NCI-H2107 treated with DMSO at 0.1 percent for 48 hours (cell line): ENCODE measurements around the gene DNAH10.

Source experiments
- DNase-seq: peaks from one replicate; lab custom pipeline; 2025; ENCODE audit not compliant: unreplicated experiment; lab: John Stamatoyannopoulos, UW

Gene DNAH10

DNA sequence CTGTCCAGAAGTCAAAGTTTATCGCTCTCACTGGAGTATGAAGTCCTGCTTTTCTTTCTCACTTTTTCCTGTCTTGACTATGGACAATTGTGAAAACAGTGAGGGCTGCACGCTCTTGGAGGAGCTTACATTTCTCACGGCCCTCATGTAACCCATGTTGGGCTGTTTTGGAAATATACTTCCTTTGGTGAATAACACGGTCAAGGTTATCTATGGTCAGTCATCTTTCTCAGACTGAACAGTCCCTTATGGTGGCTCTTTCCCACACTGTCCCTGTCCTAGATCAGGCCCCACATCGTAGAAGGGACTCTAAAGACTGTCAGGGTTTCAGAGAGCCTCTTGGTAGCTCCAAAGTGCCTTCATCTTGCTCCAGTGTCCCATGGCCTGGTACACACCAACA, 203.3 kb downstream of the DNAH10 start:
- DNase-seq = no peak

DNA sequence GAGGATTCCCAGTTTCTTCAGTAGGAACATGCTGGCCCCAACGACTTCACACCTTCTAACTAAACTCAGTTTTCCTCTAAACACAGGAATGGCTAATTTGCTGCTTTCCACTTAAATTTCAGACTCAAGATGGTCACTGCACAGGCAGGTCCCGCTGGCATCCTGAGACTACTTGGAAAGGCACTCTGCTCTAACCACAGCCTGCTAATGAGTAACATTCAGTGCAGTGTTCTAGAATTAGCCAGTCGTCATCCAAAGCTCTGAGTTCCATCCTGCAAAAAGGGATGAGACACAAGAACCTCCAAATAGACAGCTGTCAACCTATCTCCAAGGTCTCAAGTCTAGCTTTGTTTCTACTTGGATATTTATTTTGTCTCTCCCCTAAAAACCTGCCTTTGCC, 204.5 kb downstream of the DNAH10 start:
- no peak for DNase-seq

DNA sequence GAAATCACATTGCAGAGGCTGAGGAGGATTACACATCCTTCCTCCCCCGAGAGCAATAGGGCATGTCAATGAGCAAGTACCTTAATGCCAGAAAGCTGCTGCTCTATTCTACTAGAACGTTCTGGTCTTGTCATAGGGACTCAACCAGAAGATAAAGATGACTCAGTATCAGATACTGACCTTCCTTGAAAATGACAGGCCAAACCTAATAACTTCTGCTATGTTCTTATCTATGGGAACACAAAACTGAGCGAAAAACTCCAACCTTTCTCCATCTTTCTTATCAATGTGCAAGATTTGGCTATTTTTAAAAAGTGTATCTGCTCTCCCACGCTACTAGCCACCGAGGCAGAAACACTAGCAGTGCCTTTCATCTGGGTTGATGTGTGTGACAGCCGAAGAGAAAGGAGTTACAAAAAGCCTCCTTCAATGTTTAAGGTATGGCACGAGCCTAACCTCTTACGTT, 205.1 kb downstream of the DNAH10 start:
- DNase-seq = no peak

DNA sequence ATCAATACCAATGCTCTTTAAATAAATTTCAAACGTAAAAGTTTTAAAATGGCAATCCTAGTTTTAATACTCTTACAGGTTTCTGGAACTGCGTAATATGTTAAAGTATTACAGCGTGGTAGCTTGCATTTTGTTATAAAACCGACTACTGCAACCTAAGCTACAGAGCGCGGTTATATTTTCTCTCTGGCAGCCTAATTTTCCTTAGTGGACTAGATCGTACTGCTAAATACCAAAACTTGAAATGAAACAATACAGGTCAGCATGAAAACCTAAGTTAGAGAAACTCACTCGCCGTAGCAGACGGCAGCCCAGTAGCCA, 209.3 kb downstream of the DNAH10 start:
- no peak for DNase-seq

DNA sequence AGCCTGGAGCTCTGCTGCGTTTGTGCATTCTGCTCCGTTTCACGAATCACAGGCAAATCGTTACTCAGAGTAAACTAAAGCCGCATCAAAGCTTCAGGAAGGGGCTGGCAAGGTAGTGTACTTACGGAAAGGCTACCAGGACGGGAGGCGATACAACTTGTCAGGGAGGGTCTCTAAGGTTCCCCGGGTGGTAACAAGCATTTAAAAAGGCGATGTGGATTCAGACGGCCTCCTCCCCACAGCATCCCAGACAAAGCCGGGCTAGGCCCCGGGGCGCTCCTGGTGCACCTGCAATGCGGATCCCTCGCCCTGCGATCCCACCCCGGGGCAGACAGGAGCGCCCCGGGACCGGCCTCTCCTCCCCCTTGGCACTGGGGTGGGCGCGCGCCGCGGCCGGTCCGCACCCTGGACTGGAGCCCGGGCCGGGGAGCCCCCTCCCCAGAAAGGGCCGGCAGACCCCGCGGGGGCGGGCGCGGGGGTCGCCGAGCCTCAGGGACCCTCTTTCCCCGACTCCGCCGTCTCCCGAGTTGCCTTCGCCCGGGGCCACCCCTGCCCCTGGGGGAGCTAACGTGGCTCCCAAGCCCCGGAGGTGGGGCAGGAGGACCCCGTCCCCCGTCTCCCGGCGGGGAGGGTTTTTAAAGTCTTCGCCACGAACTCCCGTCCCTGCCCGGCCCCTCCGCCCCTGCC, 209.8 kb downstream of the DNAH10 start:
- peak; percentile 31 for DNase-seq

DNA sequence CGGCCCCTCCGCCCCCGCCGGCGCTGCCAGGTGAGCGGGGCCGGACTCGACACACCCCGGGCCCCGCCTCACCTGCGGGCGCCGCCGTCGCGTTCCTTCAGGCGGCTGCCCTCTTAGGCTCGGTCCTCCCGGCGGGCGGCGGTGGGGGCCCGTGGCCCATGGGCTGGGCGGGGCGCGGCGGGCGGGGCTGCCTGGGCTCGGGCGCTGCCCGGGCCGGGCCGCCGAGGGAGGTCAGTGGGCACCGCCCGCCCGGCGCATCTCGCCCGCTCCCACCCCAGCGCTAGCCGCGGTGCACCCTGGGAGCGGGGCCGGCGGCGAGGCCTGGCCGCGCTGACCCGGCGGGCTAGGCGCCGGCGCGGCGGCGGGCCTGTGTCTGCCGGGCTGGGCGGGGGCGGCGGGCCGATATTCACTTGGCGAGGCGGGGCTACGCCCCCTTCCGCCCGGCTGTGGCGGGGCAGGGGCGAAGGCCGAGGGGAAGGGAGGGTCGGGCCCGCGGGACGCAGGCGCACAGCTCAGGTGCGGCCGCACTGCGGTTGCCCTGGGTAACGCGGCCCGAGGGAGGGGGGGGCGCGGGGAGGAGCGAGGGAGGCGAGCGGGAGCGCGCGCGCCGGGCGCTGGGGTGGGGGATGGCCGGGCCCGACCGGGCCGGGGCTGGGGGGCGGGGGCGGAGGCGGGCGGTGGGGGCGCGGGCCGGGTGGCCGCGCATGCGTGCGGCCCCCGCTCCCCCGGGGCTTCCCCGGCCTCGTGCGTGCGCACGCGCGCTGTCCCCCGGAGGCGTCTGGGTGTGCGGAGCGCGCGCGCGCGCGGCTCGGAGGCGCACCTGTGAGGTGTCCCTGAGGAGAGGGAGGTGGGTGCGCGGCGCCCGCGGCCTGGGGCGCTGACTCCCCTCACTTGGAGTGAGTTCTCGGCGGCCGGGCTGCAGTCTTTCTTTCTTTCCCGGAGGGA, 210.6 kb downstream of the DNAH10 start, which contains the start of the genes CCDC92 and ZNF664:
CCDC92 (minus strand) TSS at position 375 of the 945 bp plus-strand sequence. CDS start 28,526 bp downstream, outside the sequence.
ZNF664 (plus strand) TSS at position 759 of the 945 bp plus-strand sequence. CDS start 38,930 bp downstream, outside the sequence.
- peak; percentile 93 for DNase-seq

DNA sequence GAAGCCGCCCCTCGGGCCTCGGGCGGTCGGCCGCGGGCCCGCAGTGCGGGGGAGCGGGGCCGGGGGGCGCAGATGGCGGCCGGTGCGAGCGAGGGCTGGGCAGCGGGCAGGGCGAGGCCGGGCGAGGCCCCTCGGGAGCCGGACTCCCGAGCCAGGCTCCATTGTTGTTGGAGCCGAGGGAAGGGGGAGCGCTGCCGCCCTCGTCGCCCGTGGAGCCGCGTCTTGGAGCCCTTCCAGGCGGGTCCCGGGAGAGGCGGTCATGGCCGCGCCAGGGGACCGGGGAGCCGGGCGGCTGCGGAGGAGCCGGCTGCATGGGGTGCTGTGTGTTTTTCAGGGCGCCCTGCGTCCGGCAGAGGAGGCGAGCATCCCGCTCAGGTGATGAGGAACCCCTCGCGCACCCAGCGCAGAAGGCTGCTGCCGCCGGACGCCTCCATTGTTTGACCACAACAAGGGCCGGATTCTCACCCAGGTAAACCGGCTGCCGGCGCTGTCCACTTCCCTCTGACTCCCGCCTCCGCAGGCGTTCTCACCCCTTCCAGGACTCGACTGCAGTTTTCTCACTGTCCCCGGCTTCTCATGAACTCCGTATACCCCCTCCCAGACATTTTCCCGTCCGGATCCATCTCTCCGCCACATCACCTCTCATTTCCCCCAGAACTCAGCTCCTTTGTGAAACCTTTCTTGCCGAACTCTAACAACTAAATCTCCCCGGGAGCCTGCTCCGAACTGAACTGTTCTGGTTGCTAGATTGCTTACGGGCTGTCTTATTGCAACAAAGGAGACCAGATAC, 211.6 kb downstream of the DNAH10 start:
- DNase-seq = no peak

DNA sequence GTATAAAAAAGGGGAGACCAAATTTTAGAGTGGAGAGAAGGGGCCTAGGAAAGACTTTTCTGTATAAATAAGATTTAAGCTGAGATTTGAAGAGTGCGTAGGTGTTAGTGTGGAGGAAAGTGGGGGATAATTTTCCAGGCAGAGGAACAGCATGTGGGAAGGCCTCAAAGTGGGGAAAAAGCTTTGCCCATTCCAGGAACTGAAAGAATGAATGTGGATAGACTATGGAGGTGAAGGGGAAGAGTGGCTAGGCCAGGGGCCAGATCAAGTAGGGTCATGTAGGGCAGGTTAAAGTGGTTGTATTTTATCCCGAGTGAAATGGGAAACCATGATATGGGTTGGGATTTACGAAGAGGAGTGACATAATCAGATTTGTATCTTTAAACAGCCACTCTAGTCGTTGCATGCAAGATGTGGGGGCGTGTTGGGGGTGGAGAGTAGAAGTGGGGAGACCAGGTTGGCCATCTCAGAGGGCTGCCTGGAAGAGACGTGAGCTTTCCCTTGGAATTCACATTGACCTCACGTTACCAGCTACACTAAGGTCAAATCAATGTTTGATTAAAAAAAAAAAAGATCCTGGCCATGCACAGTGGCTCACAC, 214.2 kb downstream of the DNAH10 start:
- DNase-seq = no peak

DNA sequence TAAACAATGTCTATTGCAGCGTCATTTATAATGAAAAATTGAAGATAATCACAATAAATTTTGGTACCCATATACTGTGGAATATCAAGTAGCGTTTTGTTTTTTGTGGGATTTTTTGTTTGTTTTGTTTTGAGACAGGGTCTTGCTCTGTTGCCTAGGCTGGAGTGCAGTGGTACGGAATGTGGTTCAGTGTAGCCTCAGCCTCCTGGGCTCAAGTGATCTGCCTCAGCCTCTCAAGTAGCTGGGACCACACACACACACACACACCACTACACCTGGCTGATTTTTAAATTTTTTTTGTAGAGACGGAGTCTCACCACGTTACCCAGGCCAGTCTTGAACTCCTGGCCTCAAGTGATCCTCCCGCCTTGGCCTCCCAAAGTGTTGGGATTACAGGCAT, 217.5 kb downstream of the DNAH10 start:
- no peak for DNase-seq

DNA sequence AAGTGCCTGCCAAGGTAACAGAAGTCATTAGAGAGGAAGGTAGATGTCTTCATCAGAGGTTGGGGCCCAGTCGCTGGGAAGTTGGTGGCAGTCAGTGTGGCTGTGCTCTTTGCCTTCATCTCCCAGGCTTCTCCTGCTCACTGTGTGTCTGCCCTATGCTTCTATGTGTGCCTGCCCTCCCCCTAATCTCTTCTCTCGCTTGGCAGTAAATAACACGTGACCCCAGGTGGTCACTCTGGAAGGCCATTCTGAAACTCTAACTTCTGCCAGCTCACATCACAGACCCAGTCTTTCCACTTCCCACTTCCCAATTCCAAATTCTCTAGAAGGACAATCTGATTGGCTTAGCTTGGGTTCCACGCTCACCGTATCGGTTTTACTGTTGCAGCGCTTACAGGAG, 220.2 kb downstream of the DNAH10 start:
- DNase-seq = no peak

DNA sequence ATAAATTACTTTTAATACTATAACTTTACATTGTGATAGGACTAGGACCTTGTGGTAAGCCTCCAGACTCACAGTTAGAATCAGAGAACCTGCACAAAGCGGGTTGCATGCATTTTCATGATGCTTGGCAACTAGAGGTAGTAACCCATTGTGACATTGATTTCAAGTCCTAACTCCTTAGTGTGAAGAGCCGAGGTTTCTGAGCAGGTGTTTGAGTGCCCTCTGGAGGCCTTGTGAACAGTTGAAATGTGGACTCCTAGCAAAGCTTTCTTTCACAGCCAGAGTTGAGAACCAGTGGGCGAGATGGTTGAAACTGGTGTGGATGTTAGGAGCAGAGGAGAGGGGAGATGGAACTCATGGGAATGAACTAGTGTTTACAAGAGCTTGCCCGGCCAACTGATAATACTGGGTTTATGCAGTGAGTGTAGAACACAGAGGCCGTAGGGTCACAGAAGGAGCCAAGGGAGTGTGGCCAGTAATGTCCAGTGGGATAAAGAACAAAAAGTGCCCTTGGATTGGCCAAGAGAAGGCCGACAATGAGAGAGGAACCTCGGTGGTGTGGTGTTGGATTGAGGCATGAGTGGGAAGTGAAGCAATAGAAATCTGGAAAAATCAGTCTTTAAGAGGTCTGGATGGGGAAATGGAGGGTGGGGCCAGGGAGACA, 221.9 kb downstream of the DNAH10 start:
- peak; percentile 38 for DNase-seq

DNA sequence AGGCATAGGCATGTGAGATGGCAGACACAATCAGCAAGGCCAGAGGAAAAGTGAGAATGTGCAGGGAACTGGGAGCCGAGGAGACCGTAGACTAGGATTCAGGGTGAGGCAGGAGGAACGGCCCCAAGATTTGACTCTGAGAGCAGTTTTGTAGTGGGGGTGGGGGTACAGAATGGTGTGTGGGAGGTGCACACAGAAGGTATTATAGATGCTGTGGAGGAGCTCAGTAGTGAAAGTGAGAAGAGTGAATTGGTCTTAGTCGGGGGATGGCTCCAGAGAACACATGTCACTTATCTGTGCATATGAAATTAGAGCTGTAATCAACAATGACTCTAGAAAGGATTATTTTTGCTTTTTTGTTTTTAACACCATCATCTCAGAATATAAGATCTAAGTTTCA, 222.8 kb downstream of the DNAH10 start:
- DNase-seq = no peak
